Testis (tissue), 3 donors: Measurements from ENCODE around the gene STK38. TPM values are rescaled to one million over a fixed set of nuclear protein-coding genes. Genes with fewer than 3 reads are reported as not detected.
A peak's percentile ranks its signal among the peaks of the same experiment; 100 is the strongest.

Source experiments
- DNase-seq: peaks from one replicate; pipeline ENCODE4 v3.0.0-alpha.2; 2019
- H3K27ac ChIP-seq, 2 donors: fragments of 200-600 bp; sonication (generic); one replicate each; pipeline ENCODE4 v1.5.1; 2019
- H3K27me3 ChIP-seq: fragments of 200-600 bp; sonication (generic); one replicate; pipeline ENCODE4 v1.5.1; 2019
- H3K36me3 ChIP-seq: fragments of 200-600 bp; sonication (generic); one replicate; pipeline ENCODE4 v1.5.1; 2017; ENCODE audit warnings: low read depth; ENCODE audit errors: missing control alignments
- H3K4me1 ChIP-seq: fragments of 200-600 bp; sonication (generic); one replicate; pipeline ENCODE4 v1.5.1; 2019
- H3K4me3 ChIP-seq, 2 donors: fragments of 200-600 bp; sonication (generic); one replicate each; pipeline ENCODE4 v1.5.1; 2017 to 2019
- H3K9me3 ChIP-seq: fragments of 200-600 bp; sonication (generic); one replicate; pipeline ENCODE4 v1.5.1; 2017
- POLR2A ChIP-seq: fragments of 450-650 bp; IDR thresholded peaks from one replicate; pipeline ENCODE4 v1.6.1; 2017; ENCODE audit warnings: antibody characterized with exemption, mild to moderate bottlenecking, moderate library complexity
- WGBS, 2 donors: methylation state at CpG; one replicate each; pipeline ENCODE4 v1.1.5; 2018; 5-methylcytosine and 5-hydroxymethylcytosine counted together
- intact Hi-C: fragments of 100-400 bp; cut with DNase I; formaldehyde crosslinking; loops from one replicate; pipeline ENCODE4 v1.15.1; 2023; ENCODE audit warnings: low total_unique reads
- polyA plus RNA-seq: library from polyadenylated mRNA; stranded (reverse); fragments of 350-450 nt; fragmentation: Illumina TruSeq; extraction: RNeasy Lipid Tissue Mini Kit (QIAGEN cat#74804); gene quantifications from one replicate; pipeline ENCODE4 v1.2.3, GENCODE V29; 2014; ENCODE audit warnings: low read depth, low replicate concordance; ENCODE audit not compliant: insufficient read depth
- total RNA-seq, 2 donors: library from RNA; depleted of rRNA; stranded (reverse); fragments of >200 nt; gene quantifications; one replicate each; pipeline ENCODE4 v1.2.3, GENCODE V29; 2016
- TF ChIP-seq, protein P1 (sequence below), 3 experiments: fragments of 450-650 bp in 2 of 3; fragments of 200-600 bp in 1 of 3; sonication (generic) in 1 of 3; IDR thresholded peaks; one replicate each; pipeline ENCODE4 v1.5.1; 2016 to 2019; ENCODE audit warnings: antibody characterized with exemption in 3 of 3, mild to moderate bottlenecking in 2 of 3, moderate library complexity in 1 of 3

STK38 gene
- total and polyA plus RNA-seq, 3 donors from 2014 or later: 20.4 to 23.9 (median 22.0) TPM

- Histone ChIP-seq H3K36me3 (peaks cover 3% of the 10 kb centered on the region), H3K9me3 (no peaks in the 10 kb centered on the region), H3K4me3 (no peak overlapping the region), H3K27me3 (no peaks in the 10 kb centered on the region), H3K4me1 (no peaks in the 10 kb centered on the region), H3K27ac (peak overlapping the region in 1 of 2 donors; percentile 16)
- TF ChIP-seq, protein P1, sequence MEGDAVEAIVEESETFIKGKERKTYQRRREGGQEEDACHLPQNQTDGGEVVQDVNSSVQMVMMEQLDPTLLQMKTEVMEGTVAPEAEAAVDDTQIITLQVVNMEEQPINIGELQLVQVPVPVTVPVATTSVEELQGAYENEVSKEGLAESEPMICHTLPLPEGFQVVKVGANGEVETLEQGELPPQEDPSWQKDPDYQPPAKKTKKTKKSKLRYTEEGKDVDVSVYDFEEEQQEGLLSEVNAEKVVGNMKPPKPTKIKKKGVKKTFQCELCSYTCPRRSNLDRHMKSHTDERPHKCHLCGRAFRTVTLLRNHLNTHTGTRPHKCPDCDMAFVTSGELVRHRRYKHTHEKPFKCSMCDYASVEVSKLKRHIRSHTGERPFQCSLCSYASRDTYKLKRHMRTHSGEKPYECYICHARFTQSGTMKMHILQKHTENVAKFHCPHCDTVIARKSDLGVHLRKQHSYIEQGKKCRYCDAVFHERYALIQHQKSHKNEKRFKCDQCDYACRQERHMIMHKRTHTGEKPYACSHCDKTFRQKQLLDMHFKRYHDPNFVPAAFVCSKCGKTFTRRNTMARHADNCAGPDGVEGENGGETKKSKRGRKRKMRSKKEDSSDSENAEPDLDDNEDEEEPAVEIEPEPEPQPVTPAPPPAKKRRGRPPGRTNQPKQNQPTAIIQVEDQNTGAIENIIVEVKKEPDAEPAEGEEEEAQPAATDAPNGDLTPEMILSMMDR (IDR thresholded peaks at IDR 0.05): no peak
- no peak for TF ChIP-seq POLR2A
- 83 to 92% methylated on average over 6 of the region's 6 CpGs for WGBS, 2 donors
- DNase-seq: no peak
- intact Hi-C loops: no loop called here
Observed at GRCh38 chr6:36505744-36506534, 41.3 kb downstream of the STK38 start.

DNA sequence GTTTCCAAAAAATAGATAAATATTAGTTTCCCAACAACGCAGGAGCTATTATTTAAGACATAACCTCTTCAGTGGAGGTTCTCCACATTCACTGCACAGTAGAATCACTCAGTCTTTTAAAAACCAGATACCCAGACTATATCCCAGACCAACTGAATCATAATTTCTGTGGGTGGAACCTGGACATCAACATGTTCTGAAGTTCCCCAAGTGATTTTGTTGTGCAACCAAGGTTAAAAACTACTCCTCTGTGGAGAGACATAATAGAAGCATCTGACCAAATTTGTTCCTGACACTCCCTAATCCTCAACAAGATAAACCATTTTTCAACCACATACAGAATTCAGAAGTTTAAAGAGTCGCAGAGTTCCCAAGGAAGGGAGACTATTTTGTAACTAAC is 42.3 kb downstream of the STK38 start:
- no peak overlapping the region for H3K4me3 ChIP-seq

DNA sequence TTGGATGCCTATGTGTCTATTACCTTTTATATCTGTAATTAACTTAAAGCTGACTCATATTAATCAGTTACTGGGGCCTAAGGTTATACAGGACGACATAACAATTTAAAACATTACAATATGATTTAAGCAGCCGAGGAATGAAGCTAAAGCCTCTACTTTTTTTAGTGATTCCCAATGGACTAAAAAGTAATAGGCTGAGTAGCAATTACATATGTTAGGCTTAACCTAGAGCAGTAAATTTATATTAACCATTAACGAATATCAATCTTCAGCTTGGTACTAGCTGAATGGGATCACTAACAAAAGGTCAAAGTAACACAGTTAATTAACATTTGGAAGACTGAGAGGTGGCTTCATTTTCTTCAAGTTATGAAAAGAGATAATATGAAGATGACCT is 43.1 kb downstream of the STK38 start:
- peaks cover 3% of the 10 kb centered on the region for H3K36me3 ChIP-seq
- H3K27me3 ChIP-seq: no peaks in the 10 kb centered on the region
- no peaks in the 10 kb centered on the region for H3K4me1 ChIP-seq
- no peak for TF ChIP-seq POLR2A
- TF ChIP-seq, protein P1 (IDR thresholded peaks at IDR 0.05): no peak
- no peaks in the 10 kb centered on the region for H3K9me3 ChIP-seq
- no peak overlapping the region for H3K27ac ChIP-seq
- H3K4me3 ChIP-seq: no peak overlapping the region
- DNase-seq: no peak
- intact Hi-C loops: no loop called here
- 92% methylated on average over 3 of the region's 3 CpGs for WGBS, 2 donors

More for the DNA sequence above, 42.3 kb downstream of the STK38 start:
- Histone ChIP-seq H3K9me3 (no peaks in the 10 kb centered on the region), H3K4me1 (no peaks in the 10 kb centered on the region), H3K27me3 (no peaks in the 10 kb centered on the region), H3K36me3 (peaks cover 3% of the 10 kb centered on the region), H3K27ac (no peak overlapping the region)
- intact Hi-C loops: no loop called here
- 73 to 76% methylated on average over 2 of the region's 2 CpGs for WGBS, 2 donors
- no peak for DNase-seq
- TF ChIP-seq, protein P1 (IDR thresholded peaks at IDR 0.05): no peak
- no peak for TF ChIP-seq POLR2A

GRCh38 chr6:36501686-36502085 is 45.6 kb downstream of the STK38 start:
- Histone ChIP-seq H3K4me3 (no peak overlapping the region), H3K9me3 (no peaks in the 10 kb centered on the region), H3K4me1 (no peaks in the 10 kb centered on the region), H3K36me3 (peaks cover 3% of the 10 kb centered on the region), H3K27ac (no peak overlapping the region), H3K27me3 (no peaks in the 10 kb centered on the region)
- intact Hi-C loops: no loop called here
- TF ChIP-seq, protein P1 (IDR thresholded peaks at IDR 0.05): no peak
- TF ChIP-seq POLR2A: no peak
- DNase-seq: no peak
- 92 to 93% methylated on average over 6 of the region's 6 CpGs for WGBS, 2 donors

GRCh38 chr6:36499918-36500317 is 47.4 kb downstream of the STK38 start:
- Histone ChIP-seq H3K36me3 (peaks cover 3% of the 10 kb centered on the region), H3K4me3 (no peak overlapping the region), H3K4me1 (no peaks in the 10 kb centered on the region), H3K27ac (no peak overlapping the region), H3K9me3 (no peaks in the 10 kb centered on the region), H3K27me3 (no peaks in the 10 kb centered on the region)
- 90 to 91% methylated on average over 3 to 4 of the region's 4 CpGs for WGBS, 2 donors
- TF ChIP-seq, protein P1 (IDR thresholded peaks at IDR 0.05): no peak
- no peak for TF ChIP-seq POLR2A
- intact Hi-C loops: no loop called here
- no peak for DNase-seq
